GM18508 (cell line): ENCODE data around the gene RRP15.
A peak's percentile ranks its signal among the peaks of the same experiment; 100 is the strongest.

ENCODE experiments used
- ATAC-seq: cut with Tn5 transposase; IDR thresholded peaks from one replicate; pipeline ENCODE4 v1.9.1; 2021; ENCODE audit warnings: moderate number of reproducible peaks; ENCODE audit not compliant: insufficient read depth, unreplicated experiment

The RRP15 gene

GRCh38 chr1:218284917-218285635 is at the start of gene RRP15:
Gene RRP15 (plus strand): TSS chr1:218285293. CDS start chr1:218285317, 24 bp downstream.
- peak; percentile 96 for ATAC-seq

- no peak for ATAC-seq
Measured at GRCh38 chr1:218242171-218242570, 42.9 kb upstream of the RRP15 start.

GRCh38 chr1:218247339-218247738 is 37.8 kb upstream of the RRP15 start:
- no peak for ATAC-seq

GRCh38 chr1:218249338-218250140 is 35.6 kb upstream of the RRP15 start:
- no peak for ATAC-seq

GRCh38 chr1:218250492-218250891 is 34.6 kb upstream of the RRP15 start:
- no peak for ATAC-seq

GRCh38 chr1:218254296-218254946 is 30.7 kb upstream of the RRP15 start:
- no peak for ATAC-seq

GRCh38 chr1:218255090-218255489 is 30.0 kb upstream of the RRP15 start:
- ATAC-seq = no peak

GRCh38 chr1:218257371-218257770 is 27.7 kb upstream of the RRP15 start:
- no peak for ATAC-seq

- no peak for ATAC-seq
Measured at GRCh38 chr1:218257971-218258370, 27.1 kb upstream of the RRP15 start.

GRCh38 chr1:218259339-218259738 is 25.8 kb upstream of the RRP15 start:
- ATAC-seq = no peak

- no peak for ATAC-seq
Measured at GRCh38 chr1:218259800-218260199, 25.3 kb upstream of the RRP15 start.

- no peak for ATAC-seq
Measured at GRCh38 chr1:218262259-218262658, 22.8 kb upstream of the RRP15 start.

GRCh38 chr1:218266356-218266755 is 18.7 kb upstream of the RRP15 start:
- no peak for ATAC-seq

- no peak for ATAC-seq
Measured at GRCh38 chr1:218272366-218272765, 12.7 kb upstream of the RRP15 start.

- ATAC-seq = no peak
Measured at GRCh38 chr1:218273762-218274479, 11.2 kb upstream of the RRP15 start.

- no peak for ATAC-seq
Measured at GRCh38 chr1:218274511-218274910, 10.6 kb upstream of the RRP15 start.

- ATAC-seq = no peak
Measured at GRCh38 chr1:218275823-218276222, 9.3 kb upstream of the RRP15 start.

GRCh38 chr1:218281285-218281684 is 3.8 kb upstream of the RRP15 start:
- no peak for ATAC-seq

- ATAC-seq = peak; percentile 4
Measured at GRCh38 chr1:218284377-218284916, 646 bp upstream of the RRP15 start.

- no peak for ATAC-seq
Measured at GRCh38 chr1:218292515-218292914, 7.4 kb downstream of the RRP15 start.
